ENCODE data around the gene MED12L.
"Not testable (repeated sequence)": the region's sequence is repeated elsewhere in the genome, so short reads cannot be mapped to it uniquely, and the experiment has no call there.

Gene MED12L

GRCh38 chr3:151214459-151214858 lies 129.0 kb downstream of the MED12L start:
- no peak for DNase-seq (ENCODE audit: low read depth)

GRCh38 chr3:151216641-151217607 lies 131.5 kb downstream of the MED12L start:
- no peak for DNase-seq (ENCODE audit: low read depth)

GRCh38 chr3:151218136-151218535 lies 132.7 kb downstream of the MED12L start:
- no peak for DNase-seq (ENCODE audit: low read depth)

- DNase-seq (ENCODE audit: low read depth): no peak
Measured at GRCh38 chr3:151219056-151219455, 133.6 kb downstream of the MED12L start.

GRCh38 chr3:151224268-151224866 lies 138.9 kb downstream of the MED12L start:
- no peak for DNase-seq (ENCODE audit: low read depth)

- DNase-seq (ENCODE audit: low read depth): no peak
Measured at GRCh38 chr3:151225040-151225975, 139.8 kb downstream of the MED12L start.

- DNase-seq (ENCODE audit: low read depth): no peak
Measured at GRCh38 chr3:151226088-151226563, 140.7 kb downstream of the MED12L start.

GRCh38 chr3:151226825-151227224 lies 141.4 kb downstream of the MED12L start:
- no peak for DNase-seq (ENCODE audit: low read depth)

GRCh38 chr3:151227266-151227806 lies 141.9 kb downstream of the MED12L start:
- DNase-seq (ENCODE audit: low read depth): no peak

- DNase-seq (ENCODE audit: low read depth): peak; percentile 45
Measured at GRCh38 chr3:151227807-151228665, 142.6 kb downstream of the MED12L start.

- DNase-seq (ENCODE audit: low read depth): no peak
Measured at GRCh38 chr3:151228666-151229040, 143.2 kb downstream of the MED12L start.

- no peak for DNase-seq (ENCODE audit: low read depth)
Measured at GRCh38 chr3:151230646-151231045, 145.2 kb downstream of the MED12L start.

GRCh38 chr3:151232403-151232802 lies 146.9 kb downstream of the MED12L start:
- DNase-seq (ENCODE audit: low read depth): not testable (repeated sequence)

- DNase-seq (ENCODE audit: low read depth): no peak
Measured at GRCh38 chr3:151232991-151233390, 147.5 kb downstream of the MED12L start.

- DNase-seq (ENCODE audit: low read depth): no peak
Measured at GRCh38 chr3:151234825-151235224, 149.4 kb downstream of the MED12L start.

- no peak for DNase-seq (ENCODE audit: low read depth)
Measured at GRCh38 chr3:151236316-151236715, 150.9 kb downstream of the MED12L start.

GRCh38 chr3:151236736-151237135 lies 151.3 kb downstream of the MED12L start:
- no peak for DNase-seq (ENCODE audit: low read depth)

- not testable (repeated sequence) for DNase-seq (ENCODE audit: low read depth)
Measured at GRCh38 chr3:151242006-151242405, 156.5 kb downstream of the MED12L start.

- no peak for DNase-seq (ENCODE audit: low read depth)
Measured at GRCh38 chr3:151248772-151249337, 163.4 kb downstream of the MED12L start.

- DNase-seq (ENCODE audit: low read depth): no peak
Measured at GRCh38 chr3:151256749-151257148, 171.3 kb downstream of the MED12L start.
